Activated B cell treated with CpG ODN at 0.5 μM for 24 hours (primary cell): ENCODE measurements around the gene FNIP2. TPM values are rescaled to one million over a fixed set of nuclear protein-coding genes. Genes with fewer than 3 reads are reported as not detected.
A peak's percentile ranks its signal among the peaks of the same experiment; 100 is the strongest.

ENCODE experiments used
- ATAC-seq: fragments of 200-7000 bp; cut with Tn5 transposase; one replicate; pipeline ENCODE4 v1.10.0; 2021; ENCODE audit warnings: low read depth, mild to moderate bottlenecking, moderate library complexity
- CTCF ChIA-PET: fragments of 350-600 bp; sonication (Branson Sonifier 250); formaldehyde crosslinking; loops from one replicate; lab custom pipeline; 2021; ENCODE audit warnings: antibody characterized with exemption; lab: Charles Lee
- POLR2A ChIA-PET: fragments of 350-600 bp; sonication (Branson Sonifier 250); formaldehyde crosslinking; loops from one replicate; lab custom pipeline; 2021; ENCODE audit warnings: antibody characterized with exemption; lab: Charles Lee
- DNase-seq: peaks from one replicate; pipeline ENCODE4 v3.0.0; 2022
- H3K27ac Mint-ChIP-seq: one replicate; pipeline ENCODE4 v1.8.0; 2020; ENCODE audit warnings: mixed read lengths
- H3K27me3 Mint-ChIP-seq: one replicate; pipeline ENCODE4 v1.8.0; 2021; ENCODE audit warnings: mixed read lengths
- H3K36me3 Mint-ChIP-seq: one replicate; pipeline ENCODE4 v1.8.0; 2021; ENCODE audit warnings: low read depth, mixed read lengths
- H3K4me1 Mint-ChIP-seq: one replicate; pipeline ENCODE4 v1.8.0; 2021; ENCODE audit warnings: mixed read lengths
- H3K4me3 Mint-ChIP-seq: one replicate; pipeline ENCODE4 v1.8.0; 2020; ENCODE audit warnings: mild to moderate bottlenecking, mixed read lengths
- H3K9me3 Mint-ChIP-seq: one replicate; pipeline ENCODE4 v1.8.0; 2020; ENCODE audit warnings: mixed read lengths
- intact Hi-C: fragments of 100-400 bp; cut with micrococcal nuclease; formaldehyde crosslinking; loops from one replicate; pipeline ENCODE4 v1.15.1; 2024
- total RNA-seq: library from RNA; stranded (reverse); gene quantifications from 2 replicates; pipeline ENCODE4 v1.2.3, GENCODE V29; 2022
- TF ChIP-seq, protein P1 (sequence below): fragments of 200-600 bp; IDR thresholded peaks from one replicate; pipeline ENCODE4 v1.8.0; 2022; ENCODE audit warnings: antibody characterized with exemption, mild to moderate bottlenecking

The FNIP2 gene
- total RNA-seq, result 0.22 TPM in 1 of 2 replicates, not detected in the other

DNA sequence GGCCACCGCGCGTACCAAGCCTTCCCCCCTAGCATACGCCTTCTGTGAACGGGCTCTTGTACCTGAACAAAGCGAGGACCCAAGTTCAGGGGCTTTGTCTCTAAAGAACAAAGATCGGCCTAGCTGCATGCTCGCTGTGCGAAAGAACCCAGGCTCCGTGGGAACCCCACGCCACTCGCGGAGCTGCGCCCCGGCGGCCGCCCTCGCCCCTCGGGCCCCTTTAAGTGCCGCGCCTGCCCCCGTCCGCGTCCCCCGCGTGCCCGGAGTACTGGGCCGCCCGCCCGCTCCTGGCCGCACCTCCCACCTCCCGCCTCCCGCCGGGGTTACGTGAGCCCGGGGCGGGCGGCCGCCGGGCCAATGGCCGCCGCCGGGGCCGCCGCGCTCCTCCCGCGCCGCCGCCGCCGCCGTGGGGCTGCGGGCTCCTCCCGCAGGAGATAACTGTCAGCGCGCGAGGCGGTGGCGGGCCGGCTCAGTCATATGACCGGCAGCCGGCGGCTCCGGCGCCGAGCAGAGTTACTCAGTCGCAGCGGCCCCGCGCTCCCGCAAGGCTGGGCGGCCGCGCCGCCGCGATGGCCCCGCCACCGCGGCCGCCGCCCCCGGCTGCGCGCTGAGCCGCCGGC, at the start of gene FNIP2:
FNIP2 (plus strand) TSS at position 472 of the 620 bp plus-strand sequence. CDS start 187 bp downstream, outside the sequence.
- ATAC-seq, result peak; percentile 79
- CTCF ChIA-PET, result interaction anchor here (1.4 kb wide), 1 partner anchor 83 kb away, joined by 4 read pairs; no protein-coding TSS in a partner anchor

DNA sequence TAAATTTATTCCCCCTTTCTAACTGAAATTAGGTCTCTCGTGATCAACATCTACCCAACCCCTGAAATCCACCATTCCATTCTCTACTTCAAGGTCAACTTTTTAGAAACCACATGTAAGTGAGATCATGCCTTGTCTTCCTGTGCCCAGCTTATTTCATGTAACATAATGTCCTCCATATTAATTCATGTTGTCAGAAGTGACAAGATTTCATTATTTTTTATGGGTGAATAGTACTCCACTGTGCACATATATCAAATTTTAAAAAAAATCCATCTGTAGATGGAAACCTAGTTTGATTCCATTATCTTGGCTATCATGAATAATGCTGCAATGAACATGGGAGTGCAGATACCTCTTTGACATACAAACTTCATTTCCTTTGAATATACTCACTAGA, 47.1 kb upstream of the FNIP2 start:
- DNase-seq (no peak), ATAC-seq (no peak)
- H3K36me3 Mint-ChIP-seq, result peaks cover 56% of the 10 kb centered on the region
- H3K4me1 Mint-ChIP-seq, result peaks cover 21% of the 10 kb centered on the region
- peaks cover 3% of the 10 kb centered on the region for H3K27me3 Mint-ChIP-seq
- ChIA-PET POLR2A (interaction anchor here (0.6 kb wide), 1 partner anchor 52 kb away, joined by 7 read pairs; no protein-coding TSS in a partner anchor), CTCF (no interaction called here)
- intact Hi-C loops, result loop anchor here (2.0 kb wide), 4 partner anchors 13 to 453 kb away; partner anchors contain the start of gene RAPGEF2
- H3K27ac Mint-ChIP-seq, result peak overlapping the region; percentile 5
- no peaks in the 10 kb centered on the region for H3K9me3 Mint-ChIP-seq
- peak overlapping the region; percentile 13 for H3K4me3 Mint-ChIP-seq
- TF ChIP-seq, protein P1, sequence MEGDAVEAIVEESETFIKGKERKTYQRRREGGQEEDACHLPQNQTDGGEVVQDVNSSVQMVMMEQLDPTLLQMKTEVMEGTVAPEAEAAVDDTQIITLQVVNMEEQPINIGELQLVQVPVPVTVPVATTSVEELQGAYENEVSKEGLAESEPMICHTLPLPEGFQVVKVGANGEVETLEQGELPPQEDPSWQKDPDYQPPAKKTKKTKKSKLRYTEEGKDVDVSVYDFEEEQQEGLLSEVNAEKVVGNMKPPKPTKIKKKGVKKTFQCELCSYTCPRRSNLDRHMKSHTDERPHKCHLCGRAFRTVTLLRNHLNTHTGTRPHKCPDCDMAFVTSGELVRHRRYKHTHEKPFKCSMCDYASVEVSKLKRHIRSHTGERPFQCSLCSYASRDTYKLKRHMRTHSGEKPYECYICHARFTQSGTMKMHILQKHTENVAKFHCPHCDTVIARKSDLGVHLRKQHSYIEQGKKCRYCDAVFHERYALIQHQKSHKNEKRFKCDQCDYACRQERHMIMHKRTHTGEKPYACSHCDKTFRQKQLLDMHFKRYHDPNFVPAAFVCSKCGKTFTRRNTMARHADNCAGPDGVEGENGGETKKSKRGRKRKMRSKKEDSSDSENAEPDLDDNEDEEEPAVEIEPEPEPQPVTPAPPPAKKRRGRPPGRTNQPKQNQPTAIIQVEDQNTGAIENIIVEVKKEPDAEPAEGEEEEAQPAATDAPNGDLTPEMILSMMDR, result no peak

More for the DNA sequence above, at the start of gene FNIP2:
- TF ChIP-seq, protein P1, result no peak
- peak; percentile 41 for DNase-seq
- H3K4me1 Mint-ChIP-seq, result peaks cover 8% of the 10 kb centered on the region
- peaks cover 72% of the 10 kb centered on the region for H3K27me3 Mint-ChIP-seq
- H3K9me3 Mint-ChIP-seq, result peaks cover 3% of the 10 kb centered on the region
- POLR2A ChIA-PET, result no interaction called here
- no peak within 1 kb of the TSS for H3K27ac Mint-ChIP-seq
- H3K4me3 Mint-ChIP-seq, result peak within 1 kb of the TSS; percentile 84
- H3K36me3 Mint-ChIP-seq, result no peaks in the 10 kb centered on the region
- intact Hi-C loops, result loop anchor here (1.0 to 2.0 kb wide), 3 partner anchors 42 to 98 kb away; partner anchors contain the start of genes C4orf46 and PPID

- ChIA-PET POLR2A (no interaction called here), CTCF (no interaction called here)
- Mint-ChIP-seq H3K27ac (peak overlapping the region; percentile 93), H3K4me1 (peaks cover 21% of the 10 kb centered on the region), H3K36me3 (peaks cover 50% of the 10 kb centered on the region), H3K27me3 (peaks cover 3% of the 10 kb centered on the region), H3K9me3 (no peaks in the 10 kb centered on the region), H3K4me3 (peak overlapping the region; percentile 97)
- no peak for DNase-seq
- intact Hi-C loops, result loop anchor here (2.0 kb wide), 4 partner anchors 14 to 452 kb away; partner anchors contain the start of gene RAPGEF2
- TF ChIP-seq, protein P1, result no peak
- no peak for ATAC-seq
Measured at GRCh38 chr4:158722291-158722916, 46.4 kb upstream of the FNIP2 start.

DNA sequence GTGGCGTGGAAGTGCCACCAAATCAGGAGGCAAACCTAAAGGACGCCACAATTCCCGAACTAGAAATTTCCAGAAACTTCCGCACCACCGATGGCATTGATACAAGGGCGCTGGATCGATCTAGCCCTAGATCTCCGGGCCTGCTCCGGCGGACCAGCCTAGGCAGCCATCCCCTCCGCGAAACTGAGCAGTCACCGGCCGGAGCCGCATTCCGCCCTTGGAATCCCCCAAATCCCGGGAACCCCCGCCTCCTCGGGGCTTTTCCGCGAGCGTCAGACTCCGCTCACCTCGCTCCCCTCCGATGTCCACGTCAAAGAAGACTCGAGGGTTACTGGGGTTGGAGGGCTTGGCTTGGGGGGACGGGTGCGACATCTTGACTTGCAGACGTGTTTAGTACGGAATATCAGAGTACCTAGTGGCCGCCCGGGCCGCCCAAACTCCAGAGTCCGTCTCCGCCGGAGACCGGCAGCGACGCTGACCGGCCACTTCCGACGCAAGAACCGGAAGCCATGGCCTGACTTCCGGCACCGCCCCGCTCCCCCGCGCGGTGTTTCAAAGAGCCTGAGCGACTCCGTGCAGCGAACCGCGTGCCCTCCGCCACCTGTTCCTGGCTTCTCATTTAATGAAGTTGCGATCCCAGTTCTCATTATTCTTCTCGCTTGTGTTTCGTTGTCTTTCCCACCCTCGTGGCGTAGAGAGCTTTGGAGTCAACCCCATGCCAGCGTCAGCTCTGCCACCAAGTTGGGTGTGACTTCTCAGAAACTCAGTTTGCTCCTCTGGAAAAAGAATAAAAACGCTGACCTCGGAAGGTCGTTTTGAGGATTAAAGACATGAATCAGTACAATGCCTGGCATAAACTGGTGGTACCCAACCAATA, 45.7 kb upstream of the FNIP2 start, which contains the start of gene PPID:
PPID (minus strand) TSS at position 480 of the 877 bp plus-strand sequence; CDS start at position 372, 108 bp downstream.
- H3K4me3 Mint-ChIP-seq, result peak within 1 kb of the TSS; percentile 97
- ATAC-seq, result peak; percentile 90
- peaks cover 42% of the 10 kb centered on the region for H3K36me3 Mint-ChIP-seq
- H3K4me1 Mint-ChIP-seq, result peaks cover 21% of the 10 kb centered on the region
- intact Hi-C loops, result loop anchor here (1.0 to 2.0 kb wide), 7 partner anchors 14 to 452 kb away; partner anchors contain the start of genes ETFDH, FNIP2 and RAPGEF2
- DNase-seq, result peak; percentile 79
- TF ChIP-seq, protein P1, result no peak
- peak within 1 kb of the TSS; percentile 93 for H3K27ac Mint-ChIP-seq
- CTCF ChIA-PET, result no interaction called here
- peaks cover 4% of the 10 kb centered on the region for H3K27me3 Mint-ChIP-seq
- POLR2A ChIA-PET, result interaction anchor here (0.6 to 0.7 kb wide), 2 partner anchors 698 to 733 kb away, joined by 5 to 10 read pairs; no protein-coding TSS in a partner anchor
- H3K9me3 Mint-ChIP-seq, result no peaks in the 10 kb centered on the region
